Left kidney (tissue), 2 donors: ENCODE results near the gene CYP2E1. TPM values are rescaled to one million over a fixed set of nuclear protein-coding genes. Genes with fewer than 3 reads are reported as not detected.
"Not testable (repeated sequence)": the region's sequence is repeated elsewhere in the genome, so short reads cannot be mapped to it uniquely, and the experiment has no call there.

Source experiments
- DNase-seq: peaks from one replicate; pipeline ENCODE4 v3.0.0-alpha.2; 2013
- polyA plus RNA-seq: library from polyadenylated mRNA; unstranded; fragments of 120-200 nt; gene quantifications from one replicate; pipeline ENCODE4 v1.2.1, GENCODE V29; 2013; ENCODE audit not compliant: insufficient read length

CYP2E1 gene
- polyA plus RNA-seq, 1 donor: 2.8 TPM

- DNase-seq: not testable (repeated sequence)
Observed at GRCh38 chr10:133569801-133570200, 42.6 kb downstream of the CYP2E1 start.

GRCh38 chr10:133572055-133572454 is 44.9 kb downstream of the CYP2E1 start:
- DNase-seq: not testable (repeated sequence)

GRCh38 chr10:133573460-133573859 is 46.3 kb downstream of the CYP2E1 start:
- DNase-seq: not testable (repeated sequence)

DNA sequence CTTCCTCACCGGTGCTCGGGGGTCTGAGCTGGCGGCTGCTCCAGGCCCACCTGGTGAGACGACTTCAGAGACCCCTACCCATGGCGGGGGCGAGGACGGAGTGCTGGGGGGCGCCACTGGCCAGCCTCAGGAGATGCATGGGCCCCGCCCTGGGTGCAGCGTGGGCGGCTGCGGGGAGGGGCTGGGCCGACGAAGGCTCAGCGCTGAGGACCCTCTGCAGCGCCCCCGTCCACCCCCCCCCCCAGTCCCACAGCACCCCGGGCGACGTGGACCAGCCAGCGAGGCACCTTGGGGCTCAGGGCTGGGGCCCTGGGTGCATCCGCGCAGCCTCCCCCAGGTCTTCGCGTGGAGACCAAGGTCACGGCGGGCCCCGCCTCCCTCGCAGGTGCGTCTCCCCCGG is 49.9 kb downstream of the CYP2E1 start:
- DNase-seq: not testable (repeated sequence)

Other genes starting within 250 kb of the CYP2E1 start
- 63.9 TPM for gene TUBGCP2, start 218.5 kb upstream of the CYP2E1 start, polyA plus RNA-seq
- gene ZNF511, start 218.4 kb upstream of the CYP2E1 start, polyA plus RNA-seq: 30.7 TPM
- gene CALY, start 190.5 kb upstream of the CYP2E1 start, polyA plus RNA-seq: 0.12 TPM
- gene PRAP1, start 180.0 kb upstream of the CYP2E1 start, polyA plus RNA-seq: 3.1 TPM
- gene FUOM, start 169.3 kb upstream of the CYP2E1 start, polyA plus RNA-seq: 18.1 TPM
- 128 TPM for gene ECHS1, start 154.0 kb upstream of the CYP2E1 start, polyA plus RNA-seq
- gene PAOX, start 148.1 kb upstream of the CYP2E1 start, polyA plus RNA-seq: 6.3 TPM
- gene MTG1, start 133.2 kb upstream of the CYP2E1 start, polyA plus RNA-seq: 75.2 TPM
- gene SPRN, start 102.7 kb upstream of the CYP2E1 start, polyA plus RNA-seq: 4.5 TPM
- gene SCART1, start 73.4 kb upstream of the CYP2E1 start, polyA plus RNA-seq: 3.8 TPM
- 0.42 TPM for gene SYCE1, start 38.2 kb downstream of the CYP2E1 start, polyA plus RNA-seq
- gene FRG2B, start 99.4 kb downstream of the CYP2E1 start, polyA plus RNA-seq: not detected